WERI-Rb-1 (cell line): ENCODE measurements around the gene PDE4A.

ENCODE experiments used
- DNase-seq: peaks from one replicate; pipeline ENCODE4 v3.0.0-alpha.2; 2020
- H3K27ac ChIP-seq: fragments of 250-450 bp; sonication (Bioruptor Pico); 2 replicates; pipeline ENCODE4 v1.5.1; 2020; ENCODE audit warnings: mild to moderate bottlenecking, moderate library complexity
- H3K27me3 ChIP-seq: fragments of 250-450 bp; sonication (Bioruptor Pico); 2 replicates; pipeline ENCODE4 v1.5.1; 2021; ENCODE audit warnings: mild to moderate bottlenecking, low read depth, moderate library complexity; ENCODE audit not compliant: insufficient read depth, severe bottlenecking
- H3K36me3 ChIP-seq: fragments of 250-450 bp; sonication (Bioruptor Pico); 2 replicates; pipeline ENCODE4 v1.5.1; 2020; ENCODE audit warnings: mild to moderate bottlenecking, moderate library complexity
- H3K4me3 ChIP-seq: 2 replicates; pipeline ENCODE4 v1.5.1; 2011; ENCODE audit warnings: low read depth, mild to moderate bottlenecking, control low read depth, low read length
- H3K9me3 ChIP-seq: fragments of 250-450 bp; sonication (Bioruptor Pico); 2 replicates; pipeline ENCODE4 v1.5.1; 2021; ENCODE audit warnings: mild to moderate bottlenecking, moderate library complexity; ENCODE audit not compliant: severe bottlenecking
- CTCF ChIP-seq: IDR thresholded peaks from 2 replicates; pipeline ENCODE4 v1.5.1; 2011; ENCODE audit warnings: low read depth, mild to moderate bottlenecking, control low read depth, inconsistent platforms, low read length

PDE4A gene

GRCh38 chr19:10427169-10427568, 6.8 kb downstream of the PDE4A start:
- DNase-seq, result no peak
- TF ChIP-seq CTCF, result no peak
- H3K9me3 ChIP-seq, result no peaks in the 10 kb centered on the region
- H3K4me3 ChIP-seq, result no peak overlapping the region
- H3K27ac ChIP-seq, result no peak overlapping the region
- no peaks in the 10 kb centered on the region for H3K36me3 ChIP-seq
- H3K27me3 ChIP-seq, result peaks cover 5% of the 10 kb centered on the region

GRCh38 chr19:10428996-10429381, 8.7 kb downstream of the PDE4A start:
- DNase-seq, result no peak
- Histone ChIP-seq H3K4me3 (no peak overlapping the region), H3K36me3 (no peaks in the 10 kb centered on the region), H3K27me3 (peaks cover 5% of the 10 kb centered on the region), H3K27ac (no peak overlapping the region), H3K9me3 (no peaks in the 10 kb centered on the region)
- TF ChIP-seq CTCF, result no peak

- DNase-seq, result no peak
- TF ChIP-seq CTCF, result no peak
- no peak overlapping the region for H3K4me3 ChIP-seq
- no peaks in the 10 kb centered on the region for H3K9me3 ChIP-seq
- no peak overlapping the region for H3K27ac ChIP-seq
- H3K27me3 ChIP-seq, result no peaks in the 10 kb centered on the region
- H3K36me3 ChIP-seq, result no peaks in the 10 kb centered on the region
These were observed 10.3 kb downstream of the PDE4A start for GRCh38 chr19:10430505-10431253.

GRCh38 chr19:10431254-10431942, 11.1 kb downstream of the PDE4A start:
- Histone ChIP-seq H3K27ac (no peak overlapping the region), H3K4me3 (no peak overlapping the region; the same call in 1 of the 2 replicates), H3K27me3 (no peaks in the 10 kb centered on the region), H3K36me3 (no peaks in the 10 kb centered on the region), H3K9me3 (no peaks in the 10 kb centered on the region)
- no peak for TF ChIP-seq CTCF
- DNase-seq, result no peak

- peak overlapping the region; percentile 36 for H3K4me3 ChIP-seq
These were observed 11.8 kb downstream of the PDE4A start for GRCh38 chr19:10431943-10432735.

More at GRCh38 chr19:10431943-10432735, 11.8 kb downstream of the PDE4A start:
- H3K36me3 ChIP-seq, result no peaks in the 10 kb centered on the region
- DNase-seq, result peak; percentile 36
- no peaks in the 10 kb centered on the region for H3K9me3 ChIP-seq
- H3K27me3 ChIP-seq, result no peaks in the 10 kb centered on the region
- peak overlapping the region; percentile 53 for H3K27ac ChIP-seq
- TF ChIP-seq CTCF, result no peak
